ENCODE measurements around the gene DSE. TPM values are rescaled to one million over a fixed set of nuclear protein-coding genes. Genes with fewer than 3 reads are reported as not detected.

The DSE gene
- total RNA-seq, 3 donors from 2014 or later (not counting 1 experiment from before 2014, with no cell fraction given), result 7.4 to 9.6 (median 7.6) TPM

- no peak for TF ChIP-seq CTCF (IDR thresholded peaks at IDR 0.05)
- intact Hi-C loops (cut with micrococcal nuclease), result no loop called here
- no peaks in the 10 kb centered on the region for H3K36me3 ChIP-seq (ENCODE audit: control insufficient read depth, insufficient read depth, low read length)
- Mint-ChIP-seq H3K9me3 (no peaks in the 10 kb centered on the region), H3K4me1 (no peaks in the 10 kb centered on the region), H3K27ac (no peak overlapping the region), H3K36me3 (no peaks in the 10 kb centered on the region), H3K27me3 (ENCODE audit: low read depth in 2 of 2) (peaks cover 15 to 16% of the 10 kb centered on the region in 2 donors), H3K4me3 (no peak overlapping the region)
- H3K27ac ChIP-seq (ENCODE audit: low read length), result no peak overlapping the region
- ATAC-seq, result no peak
- H3K27me3 ChIP-seq (ENCODE audit: control insufficient read depth, insufficient read depth, low read length), result no peaks in the 10 kb centered on the region
- no peak for DNase-seq
- H3K4me1 ChIP-seq (ENCODE audit: control insufficient read depth, insufficient read depth, low read length), result no peaks in the 10 kb centered on the region
- no peaks in the 10 kb centered on the region for H3K9me3 ChIP-seq (ENCODE audit: control insufficient read depth, insufficient read depth, low read length)
- no peak overlapping the region for H3K4me3 ChIP-seq (ENCODE audit: low read length)
- WGBS (ENCODE audit: insufficient coverage), result 48% methylated on average over 3 of the region's 6 CpGs
Observed at GRCh38 chr6:116438590-116439448, 68.1 kb downstream of the DSE start.

- no peaks in the 10 kb centered on the region for H3K9me3 Mint-ChIP-seq
- H3K4me1 Mint-ChIP-seq, result peaks cover 6 to 7% of the 10 kb centered on the region in 2 donors
- no peak for TF ChIP-seq CTCF (IDR thresholded peaks at IDR 0.05)
- ATAC-seq (no peak), DNase-seq (no peak)
- WGBS (ENCODE audit: insufficient coverage), result 88% methylated on average over 1 of the region's 1 CpG
- H3K9me3 ChIP-seq (ENCODE audit: control insufficient read depth, insufficient read depth, low read length), result no peaks in the 10 kb centered on the region
- no peak overlapping the region for H3K4me3 Mint-ChIP-seq
- no peak overlapping the region for H3K27ac Mint-ChIP-seq
- no peaks in the 10 kb centered on the region for H3K27me3 ChIP-seq (ENCODE audit: control insufficient read depth, insufficient read depth, low read length)
- H3K36me3 ChIP-seq (ENCODE audit: control insufficient read depth, insufficient read depth, low read length), result no peaks in the 10 kb centered on the region
- H3K4me1 ChIP-seq (ENCODE audit: control insufficient read depth, insufficient read depth, low read length), result peaks cover 3% of the 10 kb centered on the region
- peaks cover 15 to 16% of the 10 kb centered on the region in 2 donors for H3K27me3 Mint-ChIP-seq (ENCODE audit: low read depth in 2 of 2)
- H3K4me3 ChIP-seq (ENCODE audit: low read length), result no peak overlapping the region
- intact Hi-C loops (cut with micrococcal nuclease), result no loop called here
- no peaks in the 10 kb centered on the region for H3K36me3 Mint-ChIP-seq
- H3K27ac ChIP-seq (ENCODE audit: low read length), result no peak overlapping the region
Observed at GRCh38 chr6:116439522-116440051, 68.8 kb downstream of the DSE start.

- H3K4me1 Mint-ChIP-seq, result peaks cover 19 to 24% of the 10 kb centered on the region in 2 donors
- intact Hi-C loops (cut with micrococcal nuclease), result no loop called here
- 100% methylated on average over 1 of the region's 2 CpGs for WGBS (ENCODE audit: insufficient coverage)
- H3K4me3 Mint-ChIP-seq, result no peak overlapping the region
- peaks cover 8 to 20% of the 10 kb centered on the region in 2 donors for H3K27me3 Mint-ChIP-seq (ENCODE audit: low read depth in 2 of 2)
- H3K27ac Mint-ChIP-seq, result no peak overlapping the region
- H3K27ac ChIP-seq (ENCODE audit: low read length), result no peak overlapping the region
- H3K36me3 Mint-ChIP-seq, result no peaks in the 10 kb centered on the region
- no peak for TF ChIP-seq CTCF (IDR thresholded peaks at IDR 0.05)
- no peaks in the 10 kb centered on the region for H3K27me3 ChIP-seq (ENCODE audit: control insufficient read depth, insufficient read depth, low read length)
- H3K9me3 Mint-ChIP-seq, result no peaks in the 10 kb centered on the region
- no peak for DNase-seq
- peaks cover 16% of the 10 kb centered on the region for H3K4me1 ChIP-seq (ENCODE audit: control insufficient read depth, insufficient read depth, low read length)
- no peak for ATAC-seq
- H3K9me3 ChIP-seq (ENCODE audit: control insufficient read depth, insufficient read depth, low read length), result no peaks in the 10 kb centered on the region
- no peak overlapping the region for H3K4me3 ChIP-seq (ENCODE audit: low read length)
- H3K36me3 ChIP-seq (ENCODE audit: control insufficient read depth, insufficient read depth, low read length), result no peaks in the 10 kb centered on the region
Observed at GRCh38 chr6:116443105-116443504, 72.4 kb downstream of the DSE start.
